SK-N-SH treated with all-trans-retinoic acid at 6 μM for 48 hours (cell line): ENCODE results near the gene NPY5R.

Experiments
- BACH2 ChIP-seq: fragments of 250-450 bp; sonication (Bioruptor Pico); IDR thresholded peaks from 2 replicates; pipeline ENCODE4 v1.9.0; 2021; ENCODE audit warnings: mild to moderate bottlenecking, borderline replicate concordance
- CSDC2 ChIP-seq: fragments of 250-450 bp; sonication (Bioruptor Pico); IDR thresholded peaks from 2 replicates; pipeline ENCODE4 v1.5.0; 2020; ENCODE audit warnings: mild to moderate bottlenecking, moderate library complexity
- CSRNP3 ChIP-seq: fragments of 250-450 bp; sonication (Bioruptor Pico); IDR thresholded peaks from 2 replicates; pipeline ENCODE4 v1.5.1; 2021; ENCODE audit warnings: mild to moderate bottlenecking, moderate library complexity
- ESRRG ChIP-seq: fragments of 250-450 bp; sonication (Bioruptor Pico); IDR thresholded peaks from 2 replicates; pipeline ENCODE4 v1.6.1; 2021; ENCODE audit warnings: mild to moderate bottlenecking
- GLIS3 ChIP-seq: fragments of 250-450 bp; sonication (Bioruptor Pico); IDR thresholded peaks from 2 replicates; pipeline ENCODE4 v1.5.0; 2020; ENCODE audit warnings: mild to moderate bottlenecking, moderate library complexity
- TCF4 ChIP-seq: fragments of 250-450 bp; sonication (Bioruptor Pico); IDR thresholded peaks from 2 replicates; pipeline ENCODE4 v1.8.0; 2021; ENCODE audit warnings: mild to moderate bottlenecking, moderate library complexity, borderline replicate concordance
- TOX ChIP-seq: fragments of 250-450 bp; sonication (Bioruptor Pico); IDR thresholded peaks from 2 replicates; pipeline ENCODE4 v1.8.0; 2021; ENCODE audit warnings: mild to moderate bottlenecking, moderate library complexity, borderline replicate concordance
- TSHZ2 ChIP-seq: fragments of 250-450 bp; sonication (Bioruptor Pico); IDR thresholded peaks from 2 replicates; pipeline ENCODE4 v1.5.0; 2020; ENCODE audit warnings: mild to moderate bottlenecking, moderate library complexity
- ZNF565 ChIP-seq: fragments of 450-650 bp; formaldehyde crosslinking; conservative IDR thresholded peaks from 2 replicates; pipeline ENCODE4 v1.5.0; 2020; ENCODE audit warnings: low read depth, mild to moderate bottlenecking, moderate library complexity
- TF ChIP-seq, protein P1 (sequence below): fragments of 250-450 bp; sonication (Bioruptor Pico); IDR thresholded peaks from 2 replicates; pipeline ENCODE4 v1.8.0; 2020; ENCODE audit warnings: mild to moderate bottlenecking, moderate library complexity, borderline replicate concordance

GRCh38 chr4:163367651-163368050 is 24.0 kb downstream of the NPY5R start:
- no peak for TF ChIP-seq ZNF565
- TF ChIP-seq GLIS3 (CRISPR knock-in tag), result no peak
- no peak for TF ChIP-seq ESRRG (CRISPR knock-in tag)
- no peak for TF ChIP-seq CSDC2 (CRISPR knock-in tag)
- TF ChIP-seq TSHZ2, result no peak
- TF ChIP-seq TOX (CRISPR knock-in tag), result no peak
- no peak for TF ChIP-seq BACH2 (CRISPR knock-in tag)
- TF ChIP-seq, protein P1, sequence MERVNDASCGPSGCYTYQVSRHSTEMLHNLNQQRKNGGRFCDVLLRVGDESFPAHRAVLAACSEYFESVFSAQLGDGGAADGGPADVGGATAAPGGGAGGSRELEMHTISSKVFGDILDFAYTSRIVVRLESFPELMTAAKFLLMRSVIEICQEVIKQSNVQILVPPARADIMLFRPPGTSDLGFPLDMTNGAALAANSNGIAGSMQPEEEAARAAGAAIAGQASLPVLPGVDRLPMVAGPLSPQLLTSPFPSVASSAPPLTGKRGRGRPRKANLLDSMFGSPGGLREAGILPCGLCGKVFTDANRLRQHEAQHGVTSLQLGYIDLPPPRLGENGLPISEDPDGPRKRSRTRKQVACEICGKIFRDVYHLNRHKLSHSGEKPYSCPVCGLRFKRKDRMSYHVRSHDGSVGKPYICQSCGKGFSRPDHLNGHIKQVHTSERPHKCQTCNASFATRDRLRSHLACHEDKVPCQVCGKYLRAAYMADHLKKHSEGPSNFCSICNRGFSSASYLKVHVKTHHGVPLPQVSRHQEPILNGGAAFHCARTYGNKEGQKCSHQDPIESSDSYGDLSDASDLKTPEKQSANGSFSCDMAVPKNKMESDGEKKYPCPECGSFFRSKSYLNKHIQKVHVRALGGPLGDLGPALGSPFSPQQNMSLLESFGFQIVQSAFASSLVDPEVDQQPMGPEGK (CRISPR knock-in tag), result no peak
- TF ChIP-seq CSRNP3, result no peak
- no peak for TF ChIP-seq TCF4 (CRISPR knock-in tag)
